HUES6 (cell line): ENCODE results near the gene TTLL9.

ENCODE experiments used
- H3K27ac ChIP-seq: 2 replicates; pipeline ENCODE4 v1.7.0; 2013; ENCODE audit warnings: low read depth, mild to moderate bottlenecking, low read length, inconsistent platforms
- H3K27me3 ChIP-seq: 2 replicates; pipeline ENCODE4 v1.6.1; 2013; ENCODE audit warnings: low read length; ENCODE audit not compliant: control insufficient read depth, insufficient read depth
- H3K36me3 ChIP-seq: 2 replicates; pipeline ENCODE4 v1.6.1; 2013; ENCODE audit warnings: low read length; ENCODE audit not compliant: control insufficient read depth, insufficient read depth
- H3K4me1 ChIP-seq: 2 replicates; pipeline ENCODE4 v1.6.1; 2013; ENCODE audit warnings: low read length; ENCODE audit not compliant: control insufficient read depth, insufficient read depth
- H3K4me3 ChIP-seq: 2 replicates; pipeline ENCODE4 v1.5.1; 2013; ENCODE audit warnings: low read depth, low read length
- H3K9ac ChIP-seq: one replicate; pipeline ENCODE4 v1.6.1; 2013; ENCODE audit warnings: mild to moderate bottlenecking, low read length
- H3K9me3 ChIP-seq: 2 replicates; pipeline ENCODE4 v1.6.1; 2013; ENCODE audit warnings: low read depth, low read length; ENCODE audit not compliant: control insufficient read depth, insufficient read depth

The TTLL9 gene

GRCh38 chr20:31830406-31830981 lies 39.9 kb upstream of the TTLL9 start:
- H3K27ac ChIP-seq, result no peak overlapping the region
- no peak overlapping the region for H3K4me3 ChIP-seq
- no peaks in the 10 kb centered on the region for H3K27me3 ChIP-seq
- no peak overlapping the region for H3K9ac ChIP-seq
- peaks cover 13% of the 10 kb centered on the region; the same call in 1 of the 2 replicates for H3K4me1 ChIP-seq
- no peaks in the 10 kb centered on the region for H3K9me3 ChIP-seq
- H3K36me3 ChIP-seq, result no peaks in the 10 kb centered on the region

- Histone ChIP-seq H3K9me3 (no peaks in the 10 kb centered on the region), H3K36me3 (no peaks in the 10 kb centered on the region), H3K9ac (no peak overlapping the region), H3K4me1 (peaks cover 20% of the 10 kb centered on the region; the same call in 1 of the 2 replicates), H3K4me3 (no peak overlapping the region), H3K27ac (no peak overlapping the region), H3K27me3 (no peaks in the 10 kb centered on the region)
Observed at GRCh38 chr20:31831211-31831610, 39.2 kb upstream of the TTLL9 start.

DNA sequence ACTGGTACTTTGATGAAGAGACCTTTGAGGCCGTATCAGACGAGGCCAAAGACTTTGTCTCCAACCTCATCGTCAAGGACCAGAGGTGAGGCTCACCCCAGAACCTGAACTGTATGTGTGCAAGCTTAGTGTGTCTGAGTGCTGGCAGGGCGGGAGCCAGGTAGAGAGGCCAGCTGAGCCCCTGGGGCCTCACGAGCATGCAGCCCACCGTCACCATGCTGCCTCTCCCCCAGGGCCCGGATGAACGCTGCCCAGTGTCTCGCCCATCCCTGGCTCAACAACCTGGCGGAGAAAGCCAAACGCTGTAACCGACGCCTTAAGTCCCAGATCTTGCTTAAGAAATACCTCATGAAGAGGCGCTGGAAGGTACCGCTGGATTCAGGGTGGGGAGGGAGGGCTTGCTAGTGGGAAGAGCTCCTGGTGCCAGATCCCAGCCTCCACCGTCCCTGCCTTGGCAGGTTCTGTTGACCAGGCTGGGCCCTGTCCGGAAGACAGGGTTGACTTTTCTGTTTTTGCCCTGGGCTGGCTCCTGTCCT lies 38.6 kb upstream of the TTLL9 start:
- Histone ChIP-seq H3K9ac (no peak overlapping the region), H3K27me3 (no peaks in the 10 kb centered on the region), H3K4me1 (peaks cover 27% of the 10 kb centered on the region; the same call in 1 of the 2 replicates), H3K36me3 (no peaks in the 10 kb centered on the region), H3K9me3 (no peaks in the 10 kb centered on the region), H3K4me3 (no peak overlapping the region), H3K27ac (no peak overlapping the region)

DNA sequence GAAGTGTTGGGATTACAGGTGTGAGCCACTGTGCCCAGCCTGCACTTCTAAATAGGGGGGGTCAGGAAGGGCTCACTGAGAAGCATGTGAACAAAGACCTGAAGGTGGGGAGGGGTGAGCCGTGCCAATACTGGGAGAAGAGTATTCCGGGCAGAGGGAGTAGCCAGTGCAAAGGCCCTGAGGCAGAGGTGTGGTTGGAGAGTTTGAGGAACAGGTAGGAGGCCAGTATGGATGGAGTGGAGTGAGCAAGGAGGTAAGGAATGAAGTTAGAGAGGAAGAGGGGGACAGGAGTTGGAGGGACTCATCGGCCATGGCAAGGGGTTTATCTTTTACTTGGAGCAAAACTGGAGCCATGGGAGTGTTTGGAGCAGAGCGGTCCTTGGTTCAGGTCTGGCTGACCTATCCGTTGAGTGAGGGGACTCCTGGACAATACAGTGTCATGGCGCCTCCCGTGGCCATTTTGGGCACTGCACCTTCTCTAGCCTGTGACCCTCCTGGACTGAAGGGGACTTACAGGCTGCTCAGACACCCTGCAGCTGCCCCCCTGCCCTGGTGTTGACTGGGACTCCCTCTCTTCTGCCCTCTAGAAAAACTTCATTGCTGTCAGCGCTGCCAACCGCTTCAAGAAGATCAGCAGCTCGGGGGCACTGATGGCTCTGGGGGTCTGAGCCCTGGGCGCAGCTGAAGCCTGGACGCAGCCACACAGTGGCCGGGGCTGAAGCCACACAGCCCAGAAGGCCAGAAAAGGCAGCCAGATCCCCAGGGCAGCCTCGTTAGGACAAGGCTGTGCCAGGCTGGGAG lies 37.1 kb upstream of the TTLL9 start:
- Histone ChIP-seq H3K9me3 (no peaks in the 10 kb centered on the region), H3K4me3 (no peak overlapping the region), H3K9ac (no peak overlapping the region), H3K36me3 (no peaks in the 10 kb centered on the region), H3K4me1 (peaks cover 42% of the 10 kb centered on the region; the same call in 1 of the 2 replicates), H3K27ac (no peak overlapping the region), H3K27me3 (no peaks in the 10 kb centered on the region)

DNA sequence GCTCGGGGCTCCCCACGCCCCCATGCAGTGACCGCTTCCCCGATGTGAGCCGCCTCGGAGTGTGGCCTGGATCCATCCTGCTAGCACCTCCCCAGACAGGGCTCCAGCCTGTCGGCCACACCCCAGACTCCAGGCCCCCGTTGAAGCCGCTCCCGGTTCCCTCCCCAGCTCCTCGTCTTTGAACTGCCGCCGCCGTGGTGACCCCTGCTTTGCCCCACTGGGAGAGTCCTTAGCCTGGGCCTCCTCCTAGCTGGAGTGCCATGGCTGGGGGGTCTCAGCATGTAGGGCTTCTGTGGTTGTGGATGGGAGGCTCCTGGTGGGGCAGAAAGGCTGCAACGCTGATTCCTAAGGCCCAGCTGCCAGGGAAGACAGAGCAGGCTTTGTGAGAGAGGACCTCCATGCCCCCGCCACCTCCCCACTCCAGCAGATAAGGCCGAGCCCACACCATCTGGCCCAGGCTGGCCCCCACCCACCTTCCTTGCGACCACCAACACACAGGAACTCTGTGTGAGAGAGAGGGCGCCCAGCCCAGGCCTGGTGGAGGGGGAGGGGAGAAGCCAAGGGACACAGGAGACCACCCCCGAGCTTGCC lies 36.4 kb upstream of the TTLL9 start:
- H3K27ac ChIP-seq, result no peak overlapping the region
- H3K4me3 ChIP-seq, result no peak overlapping the region
- H3K36me3 ChIP-seq, result no peaks in the 10 kb centered on the region
- no peaks in the 10 kb centered on the region for H3K27me3 ChIP-seq
- peaks cover 44% of the 10 kb centered on the region; the same call in 1 of the 2 replicates for H3K4me1 ChIP-seq
- H3K9ac ChIP-seq, result no peak overlapping the region
- no peaks in the 10 kb centered on the region for H3K9me3 ChIP-seq

- Histone ChIP-seq H3K9ac (no peak overlapping the region), H3K4me3 (no peak overlapping the region), H3K4me1 (peaks cover 44% of the 10 kb centered on the region; the same call in 1 of the 2 replicates)
Observed at GRCh38 chr20:31835554-31835953, 34.9 kb upstream of the TTLL9 start.

DNA sequence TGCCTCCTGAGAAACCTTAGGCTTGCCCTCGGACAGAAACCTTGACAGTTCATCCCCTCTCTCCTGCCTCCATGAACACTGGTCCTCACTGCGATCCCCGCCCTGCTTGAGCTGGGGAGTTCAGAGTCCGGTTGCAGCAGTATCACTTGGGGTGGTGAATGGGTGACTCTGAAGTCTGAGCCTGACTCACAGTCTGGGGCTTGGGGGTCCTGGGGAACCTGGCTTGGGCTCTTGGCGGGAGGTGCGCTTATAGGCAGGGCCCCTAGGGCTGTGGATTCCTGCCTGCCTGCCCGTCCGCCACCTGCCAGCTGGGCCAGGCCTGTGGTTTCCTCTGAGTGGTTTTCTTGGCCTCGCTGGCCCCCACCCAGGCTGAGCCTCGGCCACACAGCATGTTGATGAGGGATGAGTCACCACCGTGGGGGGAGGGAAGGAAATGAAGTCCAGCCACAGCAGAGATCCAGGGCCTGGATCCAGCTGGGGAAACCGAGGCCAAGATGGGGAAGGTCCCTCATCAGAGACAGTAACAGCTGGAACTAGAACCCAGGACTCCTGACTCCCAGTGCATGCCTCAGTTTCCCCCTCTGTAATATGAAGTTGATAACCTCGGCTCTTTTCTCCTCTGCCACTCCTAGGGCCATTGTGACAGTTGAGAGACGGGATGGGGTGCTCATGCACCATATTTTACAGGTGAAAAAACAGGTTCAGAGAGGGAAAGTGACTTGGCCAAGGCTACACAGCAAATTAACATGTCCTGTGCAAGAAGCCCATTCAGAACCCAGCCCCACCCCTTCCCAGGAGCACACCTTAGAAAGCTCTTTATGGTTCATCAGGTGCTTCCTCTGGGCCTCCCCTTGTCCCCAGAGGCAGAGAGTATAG lies 34.2 kb upstream of the TTLL9 start:
- no peaks in the 10 kb centered on the region for H3K36me3 ChIP-seq
- H3K9me3 ChIP-seq, result no peaks in the 10 kb centered on the region
- no peak overlapping the region for H3K9ac ChIP-seq
- H3K4me1 ChIP-seq, result peaks cover 48% of the 10 kb centered on the region; the same call in 1 of the 2 replicates
- no peak overlapping the region for H3K4me3 ChIP-seq
- no peak overlapping the region for H3K27ac ChIP-seq
- no peaks in the 10 kb centered on the region for H3K27me3 ChIP-seq

More at GRCh38 chr20:31835554-31835953, 34.9 kb upstream of the TTLL9 start:
- Histone ChIP-seq H3K9me3 (no peaks in the 10 kb centered on the region), H3K36me3 (no peaks in the 10 kb centered on the region), H3K27ac (no peak overlapping the region), H3K27me3 (no peaks in the 10 kb centered on the region)

DNA sequence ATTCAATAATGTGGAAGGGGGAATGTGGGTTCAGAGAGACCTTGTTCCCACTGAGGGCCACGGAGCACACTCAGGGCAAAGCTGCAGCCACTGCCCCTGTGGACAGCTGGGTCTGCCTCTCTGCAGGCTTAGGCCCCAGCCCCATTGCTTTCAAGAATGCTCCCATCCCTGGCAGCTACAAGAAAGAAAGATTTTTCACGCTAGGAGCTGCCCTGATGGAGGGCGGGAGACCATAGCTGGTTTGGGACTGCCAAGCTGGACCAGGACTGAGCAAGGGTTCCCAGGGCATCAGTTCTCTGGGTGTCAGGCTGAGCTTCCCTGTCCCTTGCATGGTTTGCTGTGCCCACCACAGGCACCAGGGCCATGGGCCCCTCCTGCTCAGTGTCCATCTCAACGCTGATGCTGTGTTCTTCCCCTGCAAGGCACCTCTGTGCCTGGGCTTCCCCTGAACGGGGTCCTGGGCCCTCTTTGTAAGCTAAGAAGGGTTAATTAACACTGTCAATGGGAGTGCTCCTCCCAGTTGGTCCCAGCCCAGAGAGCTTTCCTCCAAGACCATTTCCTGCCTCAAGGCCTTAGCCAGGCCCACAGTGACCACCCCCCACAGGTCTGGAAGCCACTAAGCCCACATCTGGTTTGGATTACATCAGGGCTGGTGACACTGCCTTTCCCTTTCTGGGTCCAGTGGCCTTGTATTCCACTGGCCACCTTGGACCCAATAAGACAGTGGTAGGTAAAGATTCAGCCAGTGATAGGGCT lies 33.4 kb upstream of the TTLL9 start:
- Histone ChIP-seq H3K9ac (no peak overlapping the region), H3K4me1 (peaks cover 54% of the 10 kb centered on the region; the same call in 1 of the 2 replicates), H3K27me3 (no peaks in the 10 kb centered on the region), H3K4me3 (no peak overlapping the region), H3K27ac (no peak overlapping the region), H3K36me3 (no peaks in the 10 kb centered on the region), H3K9me3 (no peaks in the 10 kb centered on the region)

- Histone ChIP-seq H3K9me3 (no peaks in the 10 kb centered on the region), H3K4me1 (peaks cover 63% of the 10 kb centered on the region), H3K9ac (peak overlapping the region; percentile 4), H3K4me3 (no peak overlapping the region), H3K27ac (no peak overlapping the region), H3K27me3 (no peaks in the 10 kb centered on the region), H3K36me3 (no peaks in the 10 kb centered on the region)
Observed at GRCh38 chr20:31837896-31838397, 32.5 kb upstream of the TTLL9 start.
